KMS-11 (cell line): ENCODE data around the gene ZNF892.

Experiments used
- H2AFZ ChIP-seq: fragments of 200-600 bp; sonication (generic); 2 replicates; pipeline ENCODE4 v1.6.1; 2016; ENCODE audit warnings: antibody characterized with exemption, mixed run types, low read depth
- H3K27ac ChIP-seq: fragments of 200-600 bp; sonication (generic); 2 replicates; pipeline ENCODE4 v1.6.1; 2016; ENCODE audit warnings: mild to moderate bottlenecking, mixed run types
- H3K27me3 ChIP-seq: fragments of 200-600 bp; sonication (generic); 2 replicates; pipeline ENCODE4 v1.6.1; 2017; ENCODE audit warnings: mild to moderate bottlenecking, low read depth, mixed run types, moderate library complexity; ENCODE audit not compliant: insufficient read depth
- H3K36me3 ChIP-seq: fragments of 200-600 bp; sonication (generic); 2 replicates; pipeline ENCODE4 v1.6.1; 2017; ENCODE audit warnings: mild to moderate bottlenecking, mixed run types; ENCODE audit not compliant: insufficient read depth
- H3K4me1 ChIP-seq: fragments of 200-600 bp; sonication (generic); 2 replicates; pipeline ENCODE4 v1.6.1; 2016; ENCODE audit warnings: mild to moderate bottlenecking, low read depth, mixed run types; ENCODE audit not compliant: poor library complexity, severe bottlenecking
- H3K4me2 ChIP-seq: fragments of 200-600 bp; sonication (generic); 2 replicates; pipeline ENCODE4 v1.7.0; 2016; ENCODE audit warnings: mild to moderate bottlenecking, mixed run types
- H3K4me3 ChIP-seq: fragments of 200-600 bp; sonication (generic); IDR thresholded peaks from 2 replicates; pipeline ENCODE4 v1.6.1; 2017; ENCODE audit warnings: low read depth, low read length, mixed read lengths; ENCODE audit not compliant: insufficient read depth
- H3K79me2 ChIP-seq: fragments of 200-600 bp; sonication (generic); 2 replicates; pipeline ENCODE4 v1.6.1; 2016; ENCODE audit warnings: low read depth, mixed run types; ENCODE audit not compliant: insufficient read depth
- H3K9ac ChIP-seq: fragments of 200-600 bp; sonication (generic); 2 replicates; pipeline ENCODE4 v1.6.1; 2016; ENCODE audit warnings: mild to moderate bottlenecking, mixed run types
- H4K20me1 ChIP-seq: fragments of 200-600 bp; sonication (generic); 2 replicates; pipeline ENCODE4 v1.6.1; 2016; ENCODE audit warnings: mild to moderate bottlenecking, mixed run types; ENCODE audit not compliant: insufficient read depth
- CTCF ChIP-seq: fragments of 200-600 bp; sonication (generic); conservative IDR thresholded peaks from 2 replicates; pipeline ENCODE4 v1.6.1; 2017; ENCODE audit warnings: low read depth, mild to moderate bottlenecking, antibody characterized with exemption, low read length, moderate library complexity, mixed read lengths

Gene ZNF892

DNA sequence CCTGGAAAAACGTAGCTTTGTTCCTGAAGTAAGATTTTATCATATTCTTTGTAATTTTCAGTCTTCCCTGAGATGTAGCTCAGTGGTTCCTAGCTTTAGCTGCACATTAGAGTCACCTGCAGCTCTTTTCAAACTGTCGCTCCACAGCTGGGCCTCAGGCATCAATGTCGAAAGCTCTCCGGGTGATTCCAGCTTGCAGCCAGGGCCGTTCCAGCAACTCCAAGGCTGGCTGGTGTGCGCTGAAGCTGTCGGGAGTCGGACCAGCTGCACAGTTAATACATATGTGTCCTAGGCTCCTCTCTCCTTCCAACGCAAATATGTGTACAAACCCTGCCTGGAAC is 42.3 kb upstream of the ZNF892 start:
- TF ChIP-seq CTCF = no peak
- H2AFZ ChIP-seq = peak overlapping the region; percentile 66
- H3K4me3 ChIP-seq = no peak overlapping the region
- no peaks in the 10 kb centered on the region for H3K27me3 ChIP-seq
- H4K20me1 ChIP-seq = no peaks in the 10 kb centered on the region
- H3K9ac ChIP-seq = peak overlapping the region; percentile 83
- H3K79me2 ChIP-seq = no peaks in the 10 kb centered on the region
- peaks cover 5% of the 10 kb centered on the region for H3K4me1 ChIP-seq
- peak overlapping the region; percentile 72 for H3K4me2 ChIP-seq
- peak overlapping the region; percentile 67 for H3K27ac ChIP-seq
- no peaks in the 10 kb centered on the region for H3K36me3 ChIP-seq

DNA sequence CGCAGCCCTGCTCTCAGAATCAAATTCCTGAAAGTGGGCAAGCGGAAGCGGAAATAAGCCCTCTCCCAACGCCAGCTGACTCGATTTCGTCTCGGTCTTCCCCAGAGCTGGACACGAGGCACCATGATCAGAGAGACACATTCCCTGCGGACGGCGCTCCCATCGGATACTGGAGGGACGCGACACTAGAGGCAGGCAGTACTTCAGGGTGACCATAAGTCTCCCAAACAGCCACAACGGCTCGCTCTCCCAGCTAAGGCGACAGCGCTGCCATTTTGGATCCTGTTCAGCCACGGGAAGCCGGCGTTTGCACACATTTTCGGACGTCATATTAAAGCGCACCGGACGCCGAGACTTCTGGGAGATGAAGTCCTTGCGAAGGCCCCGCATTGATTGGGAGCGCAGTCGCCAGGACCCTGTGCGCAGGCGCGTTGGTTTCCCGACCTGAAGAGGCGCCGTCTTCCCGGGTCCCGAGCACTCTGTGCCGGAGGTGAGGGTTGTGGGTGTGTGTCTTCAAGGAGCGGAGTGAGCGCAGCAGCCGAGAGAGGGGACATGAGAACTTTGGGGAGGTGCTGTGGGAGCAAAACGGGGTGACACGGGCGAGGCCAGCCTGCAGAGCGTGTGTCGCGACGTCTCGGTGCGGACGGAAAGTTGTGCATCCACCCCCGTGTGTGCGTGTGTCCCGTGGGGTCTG is 41.8 kb upstream of the ZNF892 start, which contains the start of gene ZNF2:
ZNF2 (plus strand) TSS at position 439 of the 694 bp plus-strand sequence. CDS start 10,418 bp downstream, outside the sequence.
- no peak for TF ChIP-seq CTCF
- Histone ChIP-seq H3K4me3 (peak within 1 kb of the TSS; percentile 32), H4K20me1 (no peaks in the 10 kb centered on the region), H3K4me2 (peak within 1 kb of the TSS; percentile 84), H3K9ac (peak within 1 kb of the TSS; percentile 83), H3K27ac (peak within 1 kb of the TSS; percentile 67), H3K4me1 (peaks cover 5% of the 10 kb centered on the region), H3K79me2 (no peaks in the 10 kb centered on the region), H2AFZ (peak within 1 kb of the TSS; percentile 66), H3K36me3 (no peaks in the 10 kb centered on the region), H3K27me3 (no peaks in the 10 kb centered on the region)

DNA sequence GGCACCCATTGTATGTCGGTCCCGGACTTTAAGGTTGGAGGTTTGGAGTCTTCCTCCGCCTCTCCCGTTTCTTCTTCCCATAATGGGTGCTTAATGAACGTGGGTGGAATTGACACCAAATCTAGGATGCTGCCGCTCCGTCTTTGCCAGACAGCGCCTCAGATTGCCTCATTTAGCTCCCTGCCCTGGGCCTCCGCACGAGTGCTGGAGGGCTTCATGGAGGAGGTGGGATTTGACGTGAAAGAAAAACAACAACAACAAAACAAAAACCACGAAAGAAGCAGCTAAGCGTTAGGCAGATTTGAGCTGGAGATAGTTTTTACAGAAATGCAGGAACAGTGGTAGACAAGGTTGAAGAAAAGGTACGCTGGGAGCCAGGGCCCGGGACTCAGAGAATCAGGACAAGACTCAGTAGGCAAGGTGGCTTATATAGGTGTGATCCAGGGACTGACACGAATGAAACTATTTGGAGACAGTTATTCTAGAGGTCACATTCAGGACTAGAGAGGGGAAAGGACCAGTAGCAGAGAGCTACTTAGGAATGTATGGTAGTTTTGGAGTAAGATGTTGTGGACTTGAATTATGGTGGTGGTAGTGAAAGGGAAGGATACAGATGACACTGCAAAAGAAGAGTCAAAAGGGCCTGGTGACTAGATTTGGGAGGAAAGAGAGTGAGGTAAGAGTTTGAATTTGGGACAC is 41.1 kb upstream of the ZNF892 start:
- H2AFZ ChIP-seq = peak overlapping the region; percentile 66; the same call in 1 of the 2 replicates
- no peaks in the 10 kb centered on the region for H3K79me2 ChIP-seq
- TF ChIP-seq CTCF = no peak
- peak overlapping the region; percentile 84 for H3K4me2 ChIP-seq
- peak overlapping the region; percentile 83; the same call in 1 of the 2 replicates for H3K9ac ChIP-seq
- H3K27ac ChIP-seq = no peak overlapping the region
- no peaks in the 10 kb centered on the region for H4K20me1 ChIP-seq
- no peaks in the 10 kb centered on the region for H3K27me3 ChIP-seq
- no peaks in the 10 kb centered on the region for H3K36me3 ChIP-seq
- H3K4me1 ChIP-seq = peaks cover 5% of the 10 kb centered on the region
- H3K4me3 ChIP-seq = peak overlapping the region; percentile 32

- Histone ChIP-seq H2AFZ (no peak overlapping the region), H3K27ac (no peak overlapping the region), H3K4me3 (no peak overlapping the region), H3K36me3 (no peaks in the 10 kb centered on the region), H3K4me2 (no peak overlapping the region), H4K20me1 (no peaks in the 10 kb centered on the region), H3K4me1 (no peaks in the 10 kb centered on the region), H3K27me3 (no peaks in the 10 kb centered on the region), H3K9ac (no peak overlapping the region), H3K79me2 (no peaks in the 10 kb centered on the region)
- no peak for TF ChIP-seq CTCF
These were observed 35.4 kb upstream of the ZNF892 start for GRCh38 chr2:95171902-95172301.
